GM19328 (cell line): ENCODE measurements around the gene RPL23.

Source experiments
- ATAC-seq: cut with Tn5 transposase; IDR thresholded peaks from one replicate; pipeline ENCODE4 v1.9.1; 2021; ENCODE audit warnings: mild to moderate bottlenecking, moderate library complexity; ENCODE audit not compliant: unreplicated experiment

Gene RPL23

GRCh38 chr17:38885044-38885727 is 31.7 kb upstream of the RPL23 start:
- no peak for ATAC-seq

GRCh38 chr17:38883592-38884526 is 30.3 kb upstream of the RPL23 start:
- ATAC-seq: no peak

GRCh38 chr17:38882870-38883269 is 29.3 kb upstream of the RPL23 start:
- no peak for ATAC-seq

GRCh38 chr17:38881600-38882191 is 28.2 kb upstream of the RPL23 start:
- ATAC-seq: no peak

GRCh38 chr17:38879878-38880665 is 26.6 kb upstream of the RPL23 start:
- no peak for ATAC-seq

GRCh38 chr17:38877130-38877851 is 23.8 kb upstream of the RPL23 start:
- ATAC-seq: no peak

- no peak for ATAC-seq
Observed at GRCh38 chr17:38875477-38876075, 22.1 kb upstream of the RPL23 start.

GRCh38 chr17:38874505-38875400 is 21.2 kb upstream of the RPL23 start:
- ATAC-seq: no peak

- ATAC-seq: no peak
Observed at GRCh38 chr17:38873640-38874380, 20.3 kb upstream of the RPL23 start.

GRCh38 chr17:38872671-38873385 is 19.3 kb upstream of the RPL23 start:
- no peak for ATAC-seq

- no peak for ATAC-seq
Observed at GRCh38 chr17:38872027-38872511, 18.5 kb upstream of the RPL23 start.

- no peak for ATAC-seq
Observed at GRCh38 chr17:38871247-38872015, 17.9 kb upstream of the RPL23 start.

GRCh38 chr17:38870259-38871165 is 17.0 kb upstream of the RPL23 start:
- ATAC-seq: no peak

- ATAC-seq: peak; percentile 41
Observed at GRCh38 chr17:38869526-38870258, 16.2 kb upstream of the RPL23 start, which contains the start of gene LASP1. TSS of gene LASP1 (plus strand) at chr17:38870058. CDS start at chr17:38870190, 132 bp downstream.
